Nephron progenitor cell (in vitro differentiated cells): ENCODE data around the gene CYP4A11.
"Not testable (repeated sequence)": the region's sequence is repeated elsewhere in the genome, so short reads cannot be mapped to it uniquely, and the experiment has no call there.

Experiments
- DNase-seq: peaks from one replicate; pipeline ENCODE4 v3.0.0; 2021
- H3K27ac Mint-ChIP-seq: 2 replicates; pipeline ENCODE4 v1.8.0; 2021; ENCODE audit warnings: mild to moderate bottlenecking, moderate library complexity, mixed read lengths
- H3K27me3 Mint-ChIP-seq: 2 replicates; pipeline ENCODE4 v1.8.0; 2021; ENCODE audit warnings: mild to moderate bottlenecking, low read depth, mixed read lengths; ENCODE audit not compliant: poor library complexity
- H3K36me3 Mint-ChIP-seq: 2 replicates; pipeline ENCODE4 v1.8.0; 2021; ENCODE audit warnings: low read depth, mixed read lengths
- H3K4me1 Mint-ChIP-seq: 2 replicates; pipeline ENCODE4 v1.8.0; 2021; ENCODE audit warnings: mixed read lengths
- H3K4me3 Mint-ChIP-seq: 2 replicates; pipeline ENCODE4 v1.8.0; 2021; ENCODE audit warnings: mild to moderate bottlenecking, moderate library complexity, mixed read lengths
- H3K9me3 Mint-ChIP-seq: 2 replicates; pipeline ENCODE4 v1.8.0; 2021; ENCODE audit warnings: mild to moderate bottlenecking, moderate library complexity, mixed read lengths
- CTCF ChIP-seq: fragments of 200-600 bp; sonication (generic); IDR thresholded peaks from 2 replicates; pipeline ENCODE4 v1.5.0; 2021; ENCODE audit warnings: antibody characterized with exemption

CYP4A11 gene

GRCh38 chr1:46927249-46927835 is 13.9 kb downstream of the CYP4A11 start:
- TF ChIP-seq CTCF = no peak
- no peaks in the 10 kb centered on the region for H3K36me3 Mint-ChIP-seq
- DNase-seq = no peak
- H3K4me3 Mint-ChIP-seq = no peak overlapping the region
- peak overlapping the region; percentile 11 for H3K27ac Mint-ChIP-seq
- H3K9me3 Mint-ChIP-seq = peaks cover 23% of the 10 kb centered on the region
- H3K4me1 Mint-ChIP-seq = peaks cover 16% of the 10 kb centered on the region
- peaks cover 17% of the 10 kb centered on the region for H3K27me3 Mint-ChIP-seq

- no peak overlapping the region for H3K4me3 Mint-ChIP-seq
- no peaks in the 10 kb centered on the region for H3K36me3 Mint-ChIP-seq
- peaks cover 18% of the 10 kb centered on the region for H3K27me3 Mint-ChIP-seq
- H3K9me3 Mint-ChIP-seq = peaks cover 28% of the 10 kb centered on the region
- DNase-seq = no peak
- H3K27ac Mint-ChIP-seq = no peak overlapping the region
- no peaks in the 10 kb centered on the region for H3K4me1 Mint-ChIP-seq
- no peak for TF ChIP-seq CTCF
Measured at GRCh38 chr1:46910790-46911189, 30.5 kb downstream of the CYP4A11 start.

GRCh38 chr1:46903481-46903880 is 37.8 kb downstream of the CYP4A11 start:
- no peaks in the 10 kb centered on the region for H3K4me1 Mint-ChIP-seq
- DNase-seq = no peak
- peaks cover 20% of the 10 kb centered on the region for H3K27me3 Mint-ChIP-seq
- no peak for TF ChIP-seq CTCF
- no peaks in the 10 kb centered on the region for H3K36me3 Mint-ChIP-seq
- H3K9me3 Mint-ChIP-seq = peaks cover 34% of the 10 kb centered on the region
- H3K4me3 Mint-ChIP-seq = no peak overlapping the region
- H3K27ac Mint-ChIP-seq = no peak overlapping the region

- no peak for DNase-seq
- peaks cover 21% of the 10 kb centered on the region for H3K9me3 Mint-ChIP-seq
- H3K27ac Mint-ChIP-seq = no peak overlapping the region
- TF ChIP-seq CTCF = no peak
- no peaks in the 10 kb centered on the region for H3K4me1 Mint-ChIP-seq
- H3K36me3 Mint-ChIP-seq = no peaks in the 10 kb centered on the region
- H3K27me3 Mint-ChIP-seq = peaks cover 21% of the 10 kb centered on the region
- H3K4me3 Mint-ChIP-seq = no peak overlapping the region
Measured at GRCh38 chr1:46900401-46900800, 40.9 kb downstream of the CYP4A11 start.

GRCh38 chr1:46881656-46882055 is 59.6 kb downstream of the CYP4A11 start:
- H3K27ac Mint-ChIP-seq, H3K4me1 Mint-ChIP-seq, H3K36me3 Mint-ChIP-seq, H3K9me3 Mint-ChIP-seq, DNase-seq, H3K4me3 Mint-ChIP-seq: not testable (repeated sequence)
- H3K27me3 Mint-ChIP-seq = peaks cover 16% of the 10 kb centered on the region
